Left lung (tissue), 10 donors: ENCODE data around the gene UBE2D2. TPM values are rescaled to one million over a fixed set of nuclear protein-coding genes. Genes with fewer than 3 reads are reported as not detected.

Source experiments
- ATAC-seq: fragments of 200-7000 bp; cut with Tn5 transposase; one replicate; pipeline ENCODE4 v1.9.1; 2020; ENCODE audit warnings: moderate library complexity
- DNase-seq, 4 donors: peaks; one replicate each; pipeline ENCODE4 v3.0.0-alpha.2; 2013 to 2020
- H3K27ac ChIP-seq, 2 donors: fragments of 200-600 bp; sonication (generic) in 1 of 2; one replicate each; pipeline versions ENCODE4 v1.5.0 to v1.8.0; 2020 to 2021
- H3K27me3 ChIP-seq, 2 donors: fragments of 200-600 bp; sonication (generic) in 1 of 2; one replicate each; pipeline versions ENCODE4 v1.5.0 to v1.8.0; 2020 to 2021
- H3K36me3 ChIP-seq, 2 donors: fragments of 200-600 bp; sonication (generic) in 1 of 2; one replicate each; pipeline versions ENCODE4 v1.5.0 to v1.8.0; 2020 to 2021
- H3K4me1 ChIP-seq, 2 donors: fragments of 200-600 bp; one replicate each; pipeline ENCODE4 v1.8.0; 2021
- H3K4me3 ChIP-seq, 2 donors: fragments of 200-600 bp; sonication (generic) in 1 of 2; one replicate each; pipeline versions ENCODE4 v1.5.0 to v1.8.0; 2020 to 2021; ENCODE audit warnings: mild to moderate bottlenecking in 1 of 2
- H3K9me3 ChIP-seq, 2 donors: fragments of 200-600 bp; sonication (generic) in 1 of 2; one replicate each; pipeline versions ENCODE4 v1.5.0 to v1.8.0; 2020 to 2021
- CTCF ChIP-seq, 2 donors: fragments of 200-600 bp; sonication (generic) in 1 of 2; IDR thresholded peaks; one replicate each; pipeline versions ENCODE4 v1.5.0 to v1.8.0; 2021; ENCODE audit warnings: antibody characterized with exemption in 2 of 2
- intact Hi-C, 2 donors: fragments of 100-400 bp; cut with DNase I; formaldehyde crosslinking; loops; one replicate each; pipeline versions ENCODE4 v1.11.2 to v1.14.2; 2022
- polyA plus RNA-seq, 6 donors: library from polyadenylated mRNA; unstranded; fragments of 120-200 nt; gene quantifications; one replicate each; pipeline ENCODE4 v1.2.1, GENCODE V29; 2013; ENCODE audit not compliant: insufficient read length in 6 of 6
- total RNA-seq, 2 donors: library from RNA; stranded (reverse); fragmentation: NEBNext Ultra II Directional; extraction: Animal tissue kit (Norgen Biotek cat#: 25700); gene quantifications; one replicate each; pipeline ENCODE4 v1.2.1, GENCODE V29; 2021
- donor health status: DM: no; HTN: yes; CAD: no.
- donor health status: DM: no; HTN: no; CAD: no.

The UBE2D2 gene
- total and polyA plus RNA-seq, 8 donors: 122 to 160 (median 145) TPM

GRCh38 chr5:139513852-139514485 is 47.2 kb upstream of the UBE2D2 start:
- ATAC-seq (no peak), DNase-seq (no peak)
- intact Hi-C loops: loop anchor here in 1 of 2 donors (5.0 kb wide), 1 partner anchor 92 kb away; no protein-coding TSS in a partner anchor
- Histone ChIP-seq H3K9me3 (no peaks in the 10 kb centered on the region), H3K27me3 (no peaks in the 10 kb centered on the region), H3K4me3 (no peak overlapping the region), H3K27ac (no peak overlapping the region), H3K36me3 (no peaks in the 10 kb centered on the region), H3K4me1 (peaks cover 4 to 24% of the 10 kb centered on the region in 2 donors)
- peak in 1 of 2 donors; percentile 20 for TF ChIP-seq CTCF (IDR thresholded peaks at IDR 0.05)

GRCh38 chr5:139514486-139514856 is 46.7 kb upstream of the UBE2D2 start:
- TF ChIP-seq CTCF (IDR thresholded peaks at IDR 0.05): no peak
- Histone ChIP-seq H3K4me1 (peaks cover 4 to 24% of the 10 kb centered on the region in 2 donors), H3K27ac (no peak overlapping the region), H3K36me3 (no peaks in the 10 kb centered on the region), H3K27me3 (no peaks in the 10 kb centered on the region), H3K9me3 (no peaks in the 10 kb centered on the region), H3K4me3 (no peak overlapping the region)
- DNase-seq (no peak), ATAC-seq (no peak)
- intact Hi-C loops: loop anchor here in 1 of 2 donors (5.0 kb wide), 1 partner anchor 92 kb away; no protein-coding TSS in a partner anchor

GRCh38 chr5:139517683-139518564 is 43.2 kb upstream of the UBE2D2 start:
- DNase-seq: peak; percentile 93 to 100 (median 95)
- no peaks in the 10 kb centered on the region for H3K27me3 ChIP-seq
- peak overlapping the region; percentile 41 to 48 for H3K4me3 ChIP-seq
- H3K4me1 ChIP-seq: peaks cover 4 to 24% of the 10 kb centered on the region in 2 donors
- peak overlapping the region; percentile 74 to 81 for H3K27ac ChIP-seq
- peak; percentile 98 to 100 for TF ChIP-seq CTCF (IDR thresholded peaks at IDR 0.05)
- intact Hi-C loops: no loop called here
- peak; percentile 96 for ATAC-seq
- no peaks in the 10 kb centered on the region for H3K9me3 ChIP-seq
- no peaks in the 10 kb centered on the region for H3K36me3 ChIP-seq

- intact Hi-C loops: no loop called here
- no peak overlapping the region for H3K27ac ChIP-seq
- DNase-seq: no peak
Observed at GRCh38 chr5:139523635-139524445, 37.3 kb upstream of the UBE2D2 start.

More at GRCh38 chr5:139523635-139524445, 37.3 kb upstream of the UBE2D2 start:
- Histone ChIP-seq H3K4me3 (no peak overlapping the region), H3K36me3 (no peaks in the 10 kb centered on the region), H3K9me3 (no peaks in the 10 kb centered on the region), H3K27me3 (no peaks in the 10 kb centered on the region), H3K4me1 (peaks cover 0 to under 1% of the 10 kb centered on the region in 2 donors)
- no peak for ATAC-seq
- no peak for TF ChIP-seq CTCF (IDR thresholded peaks at IDR 0.05)
